ENCODE data around the gene TTC39B. TPM values are rescaled to one million over a fixed set of nuclear protein-coding genes. Genes with fewer than 3 reads are reported as not detected.

Gene TTC39B
- total RNA-seq, 1 donor from 2014 or later, result 8.7 TPM

DNA sequence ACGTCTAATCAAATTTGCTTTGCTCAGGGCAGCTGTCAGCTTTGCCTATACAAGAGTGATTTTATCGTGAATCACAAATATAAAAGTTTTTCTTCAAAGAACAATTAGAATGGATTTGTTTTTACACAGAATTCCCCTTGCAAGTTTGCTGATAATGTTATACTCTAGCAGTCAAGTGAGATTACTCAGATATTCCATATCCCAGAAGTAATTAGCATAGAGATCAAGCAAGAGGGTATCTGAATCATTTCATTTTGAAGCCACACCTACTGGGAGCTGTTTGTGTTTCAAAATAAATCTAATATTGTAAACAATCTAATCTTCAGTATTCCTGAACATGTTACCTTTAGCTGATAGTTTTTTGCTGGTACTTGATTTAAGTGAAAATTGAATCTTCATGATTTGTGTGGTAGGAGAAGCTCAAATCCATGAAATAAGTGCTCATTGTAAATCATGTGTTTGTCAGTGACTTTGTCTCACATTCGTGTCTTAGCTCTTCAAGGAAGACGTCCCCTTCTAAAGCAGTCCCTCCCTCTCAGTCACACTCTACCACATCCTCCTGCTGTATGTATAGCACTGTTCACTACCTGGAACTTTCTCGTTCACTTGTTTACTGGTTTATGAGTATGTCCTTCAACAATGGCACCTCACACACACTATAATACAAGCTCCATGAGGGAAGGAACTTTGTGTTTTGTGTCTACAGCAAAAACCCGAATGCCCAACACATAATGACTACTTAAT lies 3.3 kb upstream of the TTC39B start:
- no peak overlapping the region for H3K4me3 ChIP-seq (ENCODE audit: low read depth, low read length)
- no peak for FAIRE-seq
- H3K27me3 ChIP-seq (ENCODE audit: control insufficient read depth, insufficient read depth, low read length), result no peaks in the 10 kb centered on the region
- peak; percentile 45 for DNase-seq (ENCODE audit: low read depth)
- TF ChIP-seq, protein P1, sequence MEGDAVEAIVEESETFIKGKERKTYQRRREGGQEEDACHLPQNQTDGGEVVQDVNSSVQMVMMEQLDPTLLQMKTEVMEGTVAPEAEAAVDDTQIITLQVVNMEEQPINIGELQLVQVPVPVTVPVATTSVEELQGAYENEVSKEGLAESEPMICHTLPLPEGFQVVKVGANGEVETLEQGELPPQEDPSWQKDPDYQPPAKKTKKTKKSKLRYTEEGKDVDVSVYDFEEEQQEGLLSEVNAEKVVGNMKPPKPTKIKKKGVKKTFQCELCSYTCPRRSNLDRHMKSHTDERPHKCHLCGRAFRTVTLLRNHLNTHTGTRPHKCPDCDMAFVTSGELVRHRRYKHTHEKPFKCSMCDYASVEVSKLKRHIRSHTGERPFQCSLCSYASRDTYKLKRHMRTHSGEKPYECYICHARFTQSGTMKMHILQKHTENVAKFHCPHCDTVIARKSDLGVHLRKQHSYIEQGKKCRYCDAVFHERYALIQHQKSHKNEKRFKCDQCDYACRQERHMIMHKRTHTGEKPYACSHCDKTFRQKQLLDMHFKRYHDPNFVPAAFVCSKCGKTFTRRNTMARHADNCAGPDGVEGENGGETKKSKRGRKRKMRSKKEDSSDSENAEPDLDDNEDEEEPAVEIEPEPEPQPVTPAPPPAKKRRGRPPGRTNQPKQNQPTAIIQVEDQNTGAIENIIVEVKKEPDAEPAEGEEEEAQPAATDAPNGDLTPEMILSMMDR (IDR thresholded peaks at IDR 0.05; ENCODE audit: insufficient read depth, low read length, severe bottlenecking), result no peak
- H3K36me3 ChIP-seq (ENCODE audit: control insufficient read depth, insufficient read depth, low read length), result no peaks in the 10 kb centered on the region

DNA sequence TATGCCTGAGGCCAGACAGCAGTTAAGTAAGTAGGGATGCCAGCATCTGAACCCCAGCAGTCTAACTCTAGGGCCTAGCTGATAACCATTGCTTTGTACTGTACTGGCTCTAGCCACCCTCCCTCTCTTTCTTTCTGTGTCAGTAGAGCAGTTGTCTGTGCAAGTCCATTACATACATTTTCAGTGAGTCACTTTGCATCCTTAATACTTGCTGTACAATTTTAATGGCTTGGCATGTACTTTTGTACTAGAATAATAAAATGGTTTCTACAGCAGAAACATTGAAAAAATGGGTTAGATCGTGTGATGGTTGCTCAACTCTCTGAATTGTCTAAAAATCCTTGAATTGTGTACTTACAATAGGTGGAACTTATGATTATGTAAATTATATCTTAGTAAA lies 1.5 kb upstream of the TTC39B start:
- Histone ChIP-seq H3K27me3 (ENCODE audit: control insufficient read depth, insufficient read depth, low read length) (no peaks in the 10 kb centered on the region), H3K4me3 (ENCODE audit: low read depth, low read length) (no peak overlapping the region), H3K36me3 (ENCODE audit: control insufficient read depth, insufficient read depth, low read length) (no peaks in the 10 kb centered on the region)
- FAIRE-seq (no peak), DNase-seq (ENCODE audit: low read depth) (peak; percentile 89)
- TF ChIP-seq, protein P1 (IDR thresholded peaks at IDR 0.05; ENCODE audit: insufficient read depth, low read length, severe bottlenecking), result no peak

DNA sequence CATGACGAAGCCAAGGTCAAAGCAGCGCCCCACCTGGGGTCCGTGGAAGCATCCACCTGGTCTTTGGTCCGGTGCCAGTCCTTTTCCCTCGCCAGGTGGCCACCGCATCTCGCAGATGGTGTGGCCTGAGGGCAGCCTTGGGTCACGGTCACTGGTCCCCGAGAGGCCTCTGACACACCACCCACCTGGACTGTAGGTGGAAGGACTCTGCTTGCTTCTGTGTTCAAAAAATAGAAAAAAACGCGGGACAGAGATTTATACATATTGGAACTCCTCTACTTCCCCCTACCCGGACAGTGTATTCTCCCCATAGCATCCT lies 466 bp upstream of the TTC39B start:
- TF ChIP-seq, protein P1 (IDR thresholded peaks at IDR 0.05; ENCODE audit: insufficient read depth, low read length, severe bottlenecking), result no peak
- FAIRE-seq (no peak), DNase-seq (ENCODE audit: low read depth) (no peak)
- Histone ChIP-seq H3K4me3 (ENCODE audit: low read depth, low read length) (no peak overlapping the region), H3K27me3 (ENCODE audit: control insufficient read depth, insufficient read depth, low read length) (no peaks in the 10 kb centered on the region), H3K36me3 (ENCODE audit: control insufficient read depth, insufficient read depth, low read length) (no peaks in the 10 kb centered on the region)

DNA sequence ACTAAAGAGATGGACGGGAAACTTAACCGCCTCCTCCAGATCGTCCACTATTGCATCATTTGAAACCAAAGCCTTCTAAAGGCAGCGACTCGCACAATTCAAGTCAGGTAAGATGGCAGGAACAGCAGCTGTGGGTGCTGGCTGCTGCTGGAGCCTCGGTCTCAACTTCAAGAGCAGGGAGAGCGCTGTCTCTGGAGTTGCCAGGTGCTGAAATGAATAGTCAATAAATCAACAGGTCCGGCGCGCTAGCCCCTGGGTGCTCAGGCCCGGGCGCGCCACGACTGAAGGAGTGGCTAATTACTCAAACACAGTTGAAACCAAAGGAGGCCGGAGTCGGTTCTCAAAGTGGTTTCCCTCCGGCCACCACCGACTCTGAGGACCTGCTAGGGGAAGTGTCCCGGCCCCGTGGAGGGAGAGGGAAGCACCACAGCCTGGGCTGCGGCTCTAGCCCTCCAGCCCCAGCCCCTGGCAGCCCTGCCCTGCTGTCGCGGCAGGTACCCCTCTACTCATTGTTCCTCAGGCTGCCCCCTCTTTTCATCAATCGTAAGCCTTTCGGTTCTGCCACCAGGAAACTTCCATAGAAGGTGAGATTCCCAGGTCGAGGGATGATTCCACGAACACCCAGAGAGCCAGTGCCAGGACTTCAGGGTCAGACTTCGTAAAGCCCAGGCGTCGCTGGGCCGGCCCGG lies 804 bp downstream of the TTC39B start:
- Histone ChIP-seq H3K27me3 (ENCODE audit: control insufficient read depth, insufficient read depth, low read length) (no peaks in the 10 kb centered on the region), H3K36me3 (ENCODE audit: control insufficient read depth, insufficient read depth, low read length) (no peaks in the 10 kb centered on the region), H3K4me3 (ENCODE audit: low read depth, low read length) (peak overlapping the region; percentile 89)
- DNase-seq (ENCODE audit: low read depth), result peak; percentile 83
- TF ChIP-seq, protein P1 (IDR thresholded peaks at IDR 0.05; ENCODE audit: insufficient read depth, low read length, severe bottlenecking), result no peak
- FAIRE-seq, result no peak

DNA sequence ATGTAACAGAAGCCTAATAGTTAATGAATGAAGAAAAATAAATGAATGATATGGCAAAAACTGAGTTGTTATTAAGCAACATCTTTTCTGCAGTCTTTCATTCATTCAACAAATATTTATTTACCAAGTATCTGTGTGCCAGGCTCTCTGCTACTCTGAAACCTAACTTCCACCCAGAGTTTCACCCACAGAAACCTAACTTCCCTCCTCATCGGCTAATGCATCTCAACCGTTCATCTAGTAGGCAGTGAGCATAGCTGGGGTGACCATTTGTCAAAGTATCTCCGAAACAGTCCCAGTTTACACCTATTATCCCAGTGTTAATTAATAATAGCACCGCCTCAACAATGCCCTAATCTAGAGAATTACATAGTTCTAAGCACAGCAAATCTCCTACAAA lies 1.5 kb downstream of the TTC39B start:
- TF ChIP-seq, protein P1 (IDR thresholded peaks at IDR 0.05; ENCODE audit: insufficient read depth, low read length, severe bottlenecking), result no peak
- Histone ChIP-seq H3K36me3 (ENCODE audit: control insufficient read depth, insufficient read depth, low read length) (no peaks in the 10 kb centered on the region), H3K4me3 (ENCODE audit: low read depth, low read length) (peak overlapping the region; percentile 89), H3K27me3 (ENCODE audit: control insufficient read depth, insufficient read depth, low read length) (no peaks in the 10 kb centered on the region)
- FAIRE-seq, result no peak
- no peak for DNase-seq (ENCODE audit: low read depth)

All from bronchial epithelial cell (primary cell).